ENCODE measurements around the gene CEACAM18.
"Not testable (repeated sequence)": the region's sequence is repeated elsewhere in the genome, so short reads cannot be mapped to it uniquely, and the experiment has no call there.

The CEACAM18 gene

DNA sequence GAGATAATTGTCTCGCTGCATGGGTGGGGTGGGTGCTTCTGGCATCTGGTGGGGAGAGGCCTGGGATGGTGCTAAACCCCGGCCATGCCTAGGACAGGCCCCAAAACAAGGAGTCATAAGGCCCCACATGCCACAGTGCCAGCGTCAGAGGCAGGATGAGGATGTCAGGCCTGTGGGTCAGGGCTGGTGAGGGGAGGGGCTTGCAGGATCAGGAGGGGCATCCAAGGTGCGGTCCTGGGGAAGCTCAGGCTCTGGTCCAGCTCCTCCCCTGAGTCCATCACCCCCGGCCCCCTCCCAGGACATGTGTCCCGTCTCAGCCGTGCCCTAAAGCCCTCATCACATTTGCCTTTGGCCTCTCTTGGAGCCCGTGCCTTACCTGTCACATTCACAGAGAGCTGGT lies 22.6 kb downstream of the CEACAM18 start:
- not testable (repeated sequence) for DNase-seq

DNA sequence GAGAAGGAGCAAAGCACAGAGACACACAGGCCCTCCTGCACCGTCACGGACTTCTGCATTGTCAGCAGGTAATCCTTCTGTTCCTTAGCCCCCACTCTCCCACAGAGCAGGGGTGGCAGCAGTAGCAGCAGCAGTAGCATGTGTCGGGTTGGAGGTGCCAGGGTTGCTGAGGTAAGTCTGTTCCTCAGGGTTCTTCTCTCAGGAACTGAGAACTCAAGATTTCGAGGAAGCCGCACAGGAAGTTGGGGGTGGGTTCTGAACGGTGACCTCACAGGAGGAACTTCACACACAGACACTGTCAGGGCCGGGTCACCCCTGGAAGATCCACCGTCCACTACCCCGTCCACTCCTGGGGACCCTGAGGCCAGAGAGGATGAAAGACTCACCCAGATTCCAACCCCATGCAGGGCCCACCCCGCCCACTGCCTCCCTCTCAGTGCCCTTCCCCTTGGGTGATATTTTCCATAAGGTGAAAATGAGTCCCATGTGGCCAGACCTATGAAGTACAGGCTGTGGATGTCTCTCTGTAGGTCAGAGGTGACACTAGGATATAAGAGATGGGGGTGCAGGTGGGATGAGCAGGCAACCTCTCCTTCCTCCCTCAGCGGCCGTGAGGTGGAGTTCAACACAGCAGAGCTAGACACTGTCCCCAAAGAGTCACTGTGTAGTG lies 23.4 kb downstream of the CEACAM18 start, which contains the start of gene SIGLEC12:
TSS of gene SIGLEC12 (minus strand) at position 207 of the 670 bp plus-strand sequence. CDS start at position 140, 67 bp downstream.
- peak; percentile 70 for DNase-seq

- DNase-seq = peak; percentile 34
Observed at GRCh38 chr19:51503286-51503817, 25.0 kb downstream of the CEACAM18 start.

GRCh38 chr19:51503896-51504295 lies 25.6 kb downstream of the CEACAM18 start:
- no peak for DNase-seq

DNA sequence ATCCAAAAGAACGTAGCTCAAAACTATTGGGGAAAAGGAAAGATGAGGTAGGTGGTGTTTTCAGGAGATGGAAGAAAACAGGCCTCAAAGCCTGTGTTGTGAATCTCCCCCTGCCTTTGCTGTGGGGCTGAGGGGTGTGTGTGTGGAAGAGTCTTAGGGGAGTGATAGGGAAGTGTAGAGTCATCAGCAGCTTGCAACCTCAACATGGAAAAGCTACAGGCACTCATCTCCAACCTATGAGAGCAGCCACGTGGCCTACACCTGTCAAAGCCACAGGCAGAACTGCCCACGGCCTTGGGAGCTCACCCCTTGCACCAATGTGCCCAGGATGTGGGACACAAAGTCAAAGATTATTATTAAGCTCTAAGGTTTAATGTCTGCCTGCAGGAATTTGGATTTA lies 27.6 kb downstream of the CEACAM18 start:
- DNase-seq = no peak

GRCh38 chr19:51507192-51507591 lies 28.9 kb downstream of the CEACAM18 start:
- no peak for DNase-seq

DNA sequence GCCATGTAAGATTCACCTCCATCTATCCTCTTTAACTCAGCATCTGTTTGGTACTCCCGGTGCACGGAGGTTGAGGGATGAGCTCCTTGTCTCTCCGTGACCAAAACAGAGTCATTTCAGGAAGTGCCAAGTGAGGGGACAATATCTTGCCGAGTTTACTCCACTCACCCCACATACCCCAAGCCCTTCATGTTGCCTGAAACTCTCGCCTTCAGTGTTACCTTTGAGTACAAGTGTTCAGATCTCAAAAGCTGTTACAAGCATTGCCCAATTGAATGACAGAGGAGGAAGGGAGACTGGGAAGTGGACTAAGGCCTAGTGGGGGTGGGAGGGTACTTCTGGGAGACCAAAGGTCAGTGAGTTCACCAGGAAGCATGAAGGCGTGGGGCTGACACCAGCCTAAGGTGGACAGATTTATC lies 29.3 kb downstream of the CEACAM18 start:
- no peak for DNase-seq

DNA sequence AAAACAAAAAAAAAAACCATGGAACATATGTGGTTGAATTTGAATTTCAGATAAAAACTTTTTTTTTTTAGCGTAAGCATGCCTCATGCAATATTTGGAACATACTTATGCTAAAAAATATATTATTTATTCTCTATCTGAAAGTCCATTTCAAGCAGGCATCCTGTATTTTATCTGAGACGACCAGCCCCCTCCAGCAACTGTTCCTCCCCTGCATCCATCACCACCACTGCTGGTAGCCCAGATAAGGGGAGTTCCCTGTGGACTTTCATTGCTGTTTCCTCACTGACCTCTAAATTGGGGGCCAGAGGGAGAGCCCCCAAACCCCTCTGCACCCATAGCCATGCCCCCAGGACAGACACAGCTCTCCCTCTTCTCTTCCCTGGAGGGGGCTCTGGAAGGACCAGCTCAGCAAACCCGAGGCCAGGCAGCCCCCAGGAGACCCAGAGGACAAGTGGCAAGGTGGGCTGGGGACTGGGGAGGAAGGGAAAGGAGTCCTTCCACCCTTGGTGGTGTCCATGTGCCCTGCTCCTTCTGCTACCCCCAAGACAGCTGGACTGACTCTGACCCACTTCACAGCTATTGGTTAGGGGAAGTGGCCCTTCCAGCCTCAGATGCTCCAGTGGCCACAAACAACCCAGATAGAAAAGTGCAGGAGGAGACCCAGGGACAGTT lies 29.9 kb downstream of the CEACAM18 start:
- peak; percentile 93 for DNase-seq

- no peak for DNase-seq
Observed at GRCh38 chr19:51509823-51510660, 31.7 kb downstream of the CEACAM18 start.

- DNase-seq = peak; percentile 52
Observed at GRCh38 chr19:51511353-51511752, 33.0 kb downstream of the CEACAM18 start.

DNA sequence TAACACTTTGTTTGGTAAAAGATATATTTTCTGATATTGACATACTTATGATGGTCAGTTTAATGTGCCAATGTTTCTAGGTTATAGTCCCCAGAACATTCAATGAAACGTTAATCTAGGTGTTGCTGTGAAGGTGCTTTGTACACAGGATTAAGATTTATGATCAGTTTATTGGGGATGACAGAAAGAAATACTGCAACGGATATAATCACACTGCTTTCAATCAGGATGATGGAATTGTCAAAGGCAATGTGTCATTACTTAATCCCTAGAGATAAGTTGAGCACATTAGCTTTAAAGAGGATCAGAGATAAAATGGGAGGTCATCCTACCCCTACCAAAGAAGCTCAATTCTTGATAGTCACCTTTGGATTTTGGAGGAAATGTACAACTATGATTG lies 35.6 kb downstream of the CEACAM18 start:
- DNase-seq = no peak

DNA sequence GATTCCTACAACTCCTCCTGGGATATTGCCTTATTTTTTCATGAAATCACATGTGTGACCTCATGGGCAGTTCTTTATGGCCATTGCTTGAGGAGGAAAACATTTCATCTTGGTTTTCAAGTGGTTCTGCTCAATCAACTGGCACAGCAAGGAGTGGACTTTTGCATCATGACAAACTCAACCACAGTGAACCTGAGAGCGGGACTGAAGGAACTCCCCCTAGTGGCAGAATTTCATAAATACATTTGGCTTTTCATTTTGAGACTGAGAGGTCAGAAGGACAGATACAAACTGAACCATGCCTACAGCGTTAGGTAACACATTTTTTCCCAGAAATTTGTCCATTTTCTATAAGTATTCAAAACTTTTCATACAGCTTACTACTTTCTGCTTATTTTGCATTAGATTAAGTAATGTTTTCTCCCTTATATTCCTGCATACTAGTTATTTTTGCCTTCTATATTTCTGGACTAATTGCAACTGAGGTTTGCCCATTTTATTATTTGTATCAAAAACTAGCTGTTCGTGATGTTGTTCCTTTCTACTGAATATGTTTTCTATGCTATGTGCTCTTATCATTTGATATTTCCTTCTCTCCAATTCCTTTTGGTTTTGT lies 36.6 kb downstream of the CEACAM18 start:
- DNase-seq = peak; percentile 89

DNA sequence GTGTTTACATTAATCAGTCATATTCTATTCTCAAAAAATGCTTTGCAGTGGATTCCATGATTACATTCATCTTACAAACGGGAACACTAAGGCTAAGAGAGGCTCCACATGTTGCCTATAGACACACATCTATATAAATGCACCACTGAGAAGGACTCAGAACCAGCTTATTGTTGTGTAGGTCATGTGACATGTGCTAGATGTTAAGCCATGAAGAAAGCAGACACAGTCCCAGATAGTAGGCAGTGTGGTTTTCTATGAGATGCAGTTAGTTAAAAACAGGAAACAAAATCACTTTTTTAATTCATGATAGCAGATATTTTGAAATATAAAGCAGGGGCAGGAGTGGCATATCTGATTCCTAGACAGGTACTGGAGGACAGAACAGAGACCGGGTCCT lies 42.4 kb downstream of the CEACAM18 start:
- peak; percentile 73 for DNase-seq

- no peak for DNase-seq
Observed at GRCh38 chr19:51521357-51521756, 43.0 kb downstream of the CEACAM18 start.

GRCh38 chr19:51521781-51522180 lies 43.4 kb downstream of the CEACAM18 start:
- no peak for DNase-seq

DNA sequence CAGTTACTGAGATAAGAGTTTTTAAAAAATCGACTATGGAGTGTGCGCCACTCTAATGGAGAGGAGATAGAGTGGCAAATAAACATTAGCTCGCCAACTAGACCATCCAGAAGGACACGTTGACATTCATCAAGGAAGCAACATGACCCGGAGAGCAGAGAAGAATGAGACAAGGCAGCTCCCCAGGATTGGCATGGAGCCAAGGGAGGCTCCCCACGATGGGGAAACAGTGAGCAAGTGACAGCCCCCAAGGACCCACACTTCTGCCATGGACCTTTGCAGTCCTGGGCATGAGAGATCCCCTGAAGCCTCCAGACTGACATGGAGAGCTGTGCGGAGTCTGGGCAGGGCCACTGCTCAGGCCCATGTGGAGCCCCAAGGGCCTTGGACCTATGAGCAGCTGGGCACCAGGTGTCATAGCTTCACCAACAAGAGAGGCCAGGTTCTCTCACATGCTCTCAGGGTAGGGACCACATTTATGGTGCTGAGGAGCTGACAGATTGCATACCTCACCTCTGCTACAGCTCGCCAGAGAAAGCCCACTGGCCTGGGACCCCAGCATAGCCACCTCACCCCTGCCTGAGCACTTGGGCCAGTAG lies 46.4 kb downstream of the CEACAM18 start:
- DNase-seq = peak; percentile 27

GRCh38 chr19:51525651-51526050 lies 47.3 kb downstream of the CEACAM18 start:
- DNase-seq = peak; percentile 48

GRCh38 chr19:51529301-51529700 lies 51.0 kb downstream of the CEACAM18 start:
- no peak for DNase-seq

DNA sequence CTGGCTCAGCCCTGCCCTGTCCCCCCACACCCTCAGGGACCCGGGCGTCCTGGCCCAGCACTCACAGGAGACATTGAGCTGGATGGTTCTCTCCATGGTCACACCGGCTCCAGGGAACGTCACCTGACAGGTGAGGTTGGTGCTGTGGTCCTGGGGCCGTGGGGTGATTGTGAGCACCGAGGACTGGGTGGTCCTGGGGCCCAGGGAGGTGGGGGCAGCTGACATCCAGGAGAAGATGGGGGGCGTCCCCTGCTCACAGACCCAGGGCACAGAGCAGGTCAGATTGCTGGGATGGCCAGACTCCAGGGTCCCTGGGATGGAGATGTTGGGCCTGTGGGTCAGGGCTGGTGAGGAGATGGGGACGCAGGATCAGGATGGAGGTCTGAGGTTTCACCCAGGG lies 52.3 kb downstream of the CEACAM18 start:
- no peak for DNase-seq

- DNase-seq = peak; percentile 97
Observed at GRCh38 chr19:51531349-51532315, 53.3 kb downstream of the CEACAM18 start, which contains the start of gene SIGLEC6. TSS of gene SIGLEC6 (minus strand) at chr19:51531670. CDS start at chr19:51531648, 22 bp downstream.

- DNase-seq = no peak
Observed at GRCh38 chr19:51535535-51535934, 57.2 kb downstream of the CEACAM18 start.

Data from hematopoietic multipotent progenitor cell treated with erythropoietin and hydrocortisone succinate and interleukin-3 and kit ligand, for 4 days (in vitro differentiated cells).